AG04450 (cell line): ENCODE measurements around the gene TMEM141. TPM values are rescaled to one million over a fixed set of nuclear protein-coding genes. Genes with fewer than 3 reads are reported as not detected.

Experiments used
- CTCF ChIA-PET: fragments of 300-600, 350-600 bp; formaldehyde crosslinking; extraction: SDS; loops from one replicate; lab custom pipeline; 2022; ENCODE audit warnings: antibody characterized with exemption, inconsistent platforms; lab: Charles Lee
- POLR2A ChIA-PET: fragments of 350-600 bp; formaldehyde crosslinking; extraction: SDS; loops from one replicate; lab custom pipeline; 2021; ENCODE audit warnings: antibody characterized with exemption, inconsistent platforms; lab: Yijun Ruan, JAX
- DNase-seq: peaks from one replicate; pipeline ENCODE4 v3.0.0-alpha.2; 2011; ENCODE audit warnings: low read depth, low spot score
- H3K27ac ChIP-seq: one replicate; pipeline ENCODE4 v1.5.1; 2012; ENCODE audit warnings: low read depth, low read length, control low read depth
- H3K27me3 ChIP-seq: one replicate; pipeline ENCODE4 v1.6.0; 2012; ENCODE audit warnings: low read length; ENCODE audit not compliant: control insufficient read depth, insufficient read depth
- H3K4me3 ChIP-seq: 2 replicates; pipeline ENCODE4 v1.5.1; 2011; ENCODE audit warnings: mild to moderate bottlenecking, low read depth, low read length, control low read depth
- H3K9me3 ChIP-seq: 2 replicates; pipeline ENCODE4 v1.5.1; 2012; ENCODE audit warnings: low read length; ENCODE audit not compliant: control insufficient read depth, insufficient read depth
- polyA plus RNA-seq: library from polyadenylated mRNA; depleted of rRNA; stranded (reverse); fragments of >200 nt; gene quantifications from 2 replicates; pipeline ENCODE4 v1.2.3, GENCODE V29; 2011
- TF ChIP-seq, protein P1 (sequence below): IDR thresholded peaks from 2 replicates; pipeline ENCODE4 v1.5.1; 2011; ENCODE audit warnings: low read depth, low read length, control low read depth, inconsistent platforms

The TMEM141 gene
- polyA plus RNA-seq, 1 experiment: 34.9 TPM

DNA sequence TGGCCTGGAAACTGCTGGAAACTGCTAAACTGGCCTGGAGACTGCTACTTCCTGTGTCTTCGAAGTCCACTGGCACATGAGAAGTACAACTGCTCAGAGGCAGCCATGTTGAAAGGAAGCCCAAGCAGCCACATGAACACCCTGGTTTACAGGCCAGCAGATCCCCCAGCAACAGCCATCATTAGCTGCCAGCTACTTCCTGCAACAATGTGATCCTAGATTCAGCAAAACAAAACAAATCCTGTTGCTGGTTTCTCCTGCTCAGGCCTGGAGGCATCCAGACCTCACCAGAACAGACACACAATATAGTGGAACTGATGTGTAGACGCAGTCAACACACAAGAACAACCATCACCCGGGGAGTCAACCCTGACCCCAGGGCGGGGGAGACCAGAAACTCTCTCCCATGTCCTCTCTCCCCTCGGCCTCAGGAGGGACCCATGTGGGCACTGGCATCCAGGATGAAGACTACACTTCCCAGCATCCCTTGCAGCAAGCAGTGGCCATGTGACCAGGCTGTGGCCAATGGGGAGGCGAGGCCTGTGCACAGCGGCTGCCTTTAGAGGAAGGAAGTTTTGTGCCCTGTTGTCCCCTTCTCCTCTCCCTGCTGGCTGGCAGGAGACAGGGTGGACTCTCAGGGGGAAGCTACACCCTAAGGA is 17.6 kb upstream of the TMEM141 start:
- Histone ChIP-seq H3K27me3 (peaks cover 17% of the 10 kb centered on the region), H3K27ac (no peak overlapping the region), H3K4me3 (no peak overlapping the region), H3K9me3 (peaks cover 9% of the 10 kb centered on the region)
- CTCF ChIA-PET: no interaction called here
- DNase-seq: no peak
- POLR2A ChIA-PET: no interaction called here
- TF ChIP-seq, protein P1, sequence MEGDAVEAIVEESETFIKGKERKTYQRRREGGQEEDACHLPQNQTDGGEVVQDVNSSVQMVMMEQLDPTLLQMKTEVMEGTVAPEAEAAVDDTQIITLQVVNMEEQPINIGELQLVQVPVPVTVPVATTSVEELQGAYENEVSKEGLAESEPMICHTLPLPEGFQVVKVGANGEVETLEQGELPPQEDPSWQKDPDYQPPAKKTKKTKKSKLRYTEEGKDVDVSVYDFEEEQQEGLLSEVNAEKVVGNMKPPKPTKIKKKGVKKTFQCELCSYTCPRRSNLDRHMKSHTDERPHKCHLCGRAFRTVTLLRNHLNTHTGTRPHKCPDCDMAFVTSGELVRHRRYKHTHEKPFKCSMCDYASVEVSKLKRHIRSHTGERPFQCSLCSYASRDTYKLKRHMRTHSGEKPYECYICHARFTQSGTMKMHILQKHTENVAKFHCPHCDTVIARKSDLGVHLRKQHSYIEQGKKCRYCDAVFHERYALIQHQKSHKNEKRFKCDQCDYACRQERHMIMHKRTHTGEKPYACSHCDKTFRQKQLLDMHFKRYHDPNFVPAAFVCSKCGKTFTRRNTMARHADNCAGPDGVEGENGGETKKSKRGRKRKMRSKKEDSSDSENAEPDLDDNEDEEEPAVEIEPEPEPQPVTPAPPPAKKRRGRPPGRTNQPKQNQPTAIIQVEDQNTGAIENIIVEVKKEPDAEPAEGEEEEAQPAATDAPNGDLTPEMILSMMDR: no peak

- peaks cover 9% of the 10 kb centered on the region for H3K9me3 ChIP-seq
- TF ChIP-seq, protein P1: no peak
- ChIA-PET POLR2A (no interaction called here), CTCF (no interaction called here)
- H3K4me3 ChIP-seq: no peak overlapping the region
- H3K27me3 ChIP-seq: peaks cover 25% of the 10 kb centered on the region
- no peak for DNase-seq
- no peak overlapping the region for H3K27ac ChIP-seq
Measured at GRCh38 chr9:136774416-136775045, 16.6 kb upstream of the TMEM141 start.

DNA sequence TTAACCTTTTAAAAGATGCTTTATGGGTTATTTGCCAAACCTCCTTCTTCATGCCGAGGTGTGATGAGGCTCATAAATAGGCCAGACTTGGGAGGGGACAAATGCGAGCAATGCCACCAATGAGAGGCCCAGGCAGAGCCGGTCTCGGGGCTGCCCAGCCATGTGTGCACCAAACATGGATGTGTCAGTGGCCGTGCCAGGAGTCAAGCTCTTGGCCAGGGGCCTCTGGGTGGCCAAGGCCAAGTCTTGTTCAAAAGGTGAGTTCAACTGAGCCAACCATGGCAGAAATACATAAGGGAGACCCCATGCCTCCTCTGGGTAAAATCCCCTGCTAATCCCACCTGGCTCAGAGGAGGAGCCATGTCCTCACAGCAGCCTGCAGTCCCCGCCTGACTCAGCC is 16.0 kb upstream of the TMEM141 start:
- Histone ChIP-seq H3K9me3 (peaks cover 9% of the 10 kb centered on the region), H3K4me3 (no peak overlapping the region), H3K27me3 (peaks cover 28% of the 10 kb centered on the region), H3K27ac (no peak overlapping the region)
- CTCF ChIA-PET: no interaction called here
- TF ChIP-seq, protein P1: no peak
- POLR2A ChIA-PET: no interaction called here
- DNase-seq: no peak

- no peak overlapping the region for H3K27ac ChIP-seq
- POLR2A ChIA-PET: no interaction called here
- TF ChIP-seq, protein P1: no peak
- H3K27me3 ChIP-seq: peaks cover 37% of the 10 kb centered on the region
- CTCF ChIA-PET: interaction anchor here (1.8 to 3.1 kb wide), 3 partner anchors 10 to 16 kb away, joined by 6 to 17 read pairs (median 11); no protein-coding TSS in a partner anchor
- DNase-seq: no peak
- H3K4me3 ChIP-seq: no peak overlapping the region
- H3K9me3 ChIP-seq: peaks cover 9% of the 10 kb centered on the region
Measured at GRCh38 chr9:136776947-136777346, 14.2 kb upstream of the TMEM141 start.

DNA sequence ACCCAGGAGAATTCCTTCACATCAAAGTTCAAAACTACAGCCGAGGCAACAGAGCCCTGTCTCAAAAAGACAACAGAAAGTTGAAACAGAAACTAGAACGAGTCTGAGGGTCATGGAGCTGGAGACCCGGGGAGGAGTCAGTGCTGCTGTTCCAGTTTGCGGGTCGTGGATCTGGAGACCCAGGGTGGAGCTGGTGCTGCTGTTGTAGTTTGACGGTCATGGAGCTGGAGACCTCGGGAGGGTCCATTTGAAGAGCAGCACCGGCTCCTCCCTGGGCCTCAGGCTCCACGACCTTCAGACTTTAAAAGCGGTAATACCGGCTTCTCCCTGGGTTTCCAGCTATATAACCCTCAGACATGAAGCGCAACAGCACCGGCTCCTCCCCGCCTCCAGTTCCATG is 13.8 kb upstream of the TMEM141 start:
- H3K27me3 ChIP-seq: peaks cover 35% of the 10 kb centered on the region
- TF ChIP-seq, protein P1: no peak
- H3K27ac ChIP-seq: no peak overlapping the region
- POLR2A ChIA-PET: interaction anchor here (1.2 kb wide), 1 partner anchor 49 kb away, joined by 5 read pairs; no protein-coding TSS in a partner anchor
- peaks cover 9% of the 10 kb centered on the region for H3K9me3 ChIP-seq
- no peak for DNase-seq
- no peak overlapping the region for H3K4me3 ChIP-seq
- CTCF ChIA-PET: interaction anchor here (0.7 to 3.1 kb wide), 6 partner anchors 8 to 258 kb away, joined by 3 to 17 read pairs (median 6); no protein-coding TSS in a partner anchor
